Cardiac muscle cell (in vitro differentiated cells and primary cell): ENCODE data around the gene SH3BGRL3. TPM values are rescaled to one million over a fixed set of nuclear protein-coding genes. Genes with fewer than 3 reads are reported as not detected.
"Not testable (repeated sequence)": the region's sequence is repeated elsewhere in the genome, so short reads cannot be mapped to it uniquely, and the experiment has no call there.

Experiments
- DNase-seq, 2 donors: peaks; one replicate each; pipeline versions ENCODE4 v3.0.0 to v3.0.0-alpha.2; 2010 to 2017; ENCODE audit warnings: low read depth in 1 of 2, low spot score in 1 of 2
- H3K27ac ChIP-seq: fragments of 200-600 bp; sonication (generic); 2 replicates; pipeline ENCODE4 v1.5.1; 2016
- H3K27me3 ChIP-seq: fragments of 200-600 bp; sonication (generic); 2 replicates; pipeline ENCODE4 v1.6.0; 2016; ENCODE audit warnings: control low read depth
- H3K36me3 ChIP-seq: fragments of 200-600 bp; sonication (generic); 2 replicates; pipeline ENCODE4 v1.5.1; 2016; ENCODE audit warnings: control low read depth
- H3K4me1 ChIP-seq: fragments of 200-600 bp; sonication (generic); 2 replicates; pipeline ENCODE4 v1.8.1; 2017; ENCODE audit warnings: low read depth, mild to moderate bottlenecking, mixed run types
- H3K4me3 ChIP-seq: fragments of 200-600 bp; sonication (generic); 2 replicates; pipeline ENCODE4 v1.5.1; 2016; ENCODE audit warnings: mild to moderate bottlenecking
- H3K9me3 ChIP-seq: fragments of 200-600 bp; sonication (generic); 2 replicates; pipeline ENCODE4 v1.5.1; 2017; ENCODE audit warnings: low read depth, mild to moderate bottlenecking, control low read depth
- polyA plus RNA-seq: library from polyadenylated mRNA; unstranded; fragments of >200 nt; fragmentation: Nextera tagmentation; extraction: Ambion mirVana; gene quantifications from 2 replicates; pipeline ENCODE4 v1.2.1, GENCODE V29; 2016
- total RNA-seq: library from RNA; depleted of rRNA; stranded (reverse); fragments of >200 nt; gene quantifications from 2 replicates; pipeline ENCODE4 v1.2.3, GENCODE V29; 2016
- TF ChIP-seq, protein P1 (sequence below): IDR thresholded peaks from 2 replicates; pipeline ENCODE4 v1.5.1; 2012; ENCODE audit warnings: low read depth, mild to moderate bottlenecking, low read length

Gene SH3BGRL3
- total RNA-seq, result 23.0 and 32.9 TPM in 2 replicates
- polyA plus RNA-seq, result 93.4 and 119 TPM in 2 replicates

DNA sequence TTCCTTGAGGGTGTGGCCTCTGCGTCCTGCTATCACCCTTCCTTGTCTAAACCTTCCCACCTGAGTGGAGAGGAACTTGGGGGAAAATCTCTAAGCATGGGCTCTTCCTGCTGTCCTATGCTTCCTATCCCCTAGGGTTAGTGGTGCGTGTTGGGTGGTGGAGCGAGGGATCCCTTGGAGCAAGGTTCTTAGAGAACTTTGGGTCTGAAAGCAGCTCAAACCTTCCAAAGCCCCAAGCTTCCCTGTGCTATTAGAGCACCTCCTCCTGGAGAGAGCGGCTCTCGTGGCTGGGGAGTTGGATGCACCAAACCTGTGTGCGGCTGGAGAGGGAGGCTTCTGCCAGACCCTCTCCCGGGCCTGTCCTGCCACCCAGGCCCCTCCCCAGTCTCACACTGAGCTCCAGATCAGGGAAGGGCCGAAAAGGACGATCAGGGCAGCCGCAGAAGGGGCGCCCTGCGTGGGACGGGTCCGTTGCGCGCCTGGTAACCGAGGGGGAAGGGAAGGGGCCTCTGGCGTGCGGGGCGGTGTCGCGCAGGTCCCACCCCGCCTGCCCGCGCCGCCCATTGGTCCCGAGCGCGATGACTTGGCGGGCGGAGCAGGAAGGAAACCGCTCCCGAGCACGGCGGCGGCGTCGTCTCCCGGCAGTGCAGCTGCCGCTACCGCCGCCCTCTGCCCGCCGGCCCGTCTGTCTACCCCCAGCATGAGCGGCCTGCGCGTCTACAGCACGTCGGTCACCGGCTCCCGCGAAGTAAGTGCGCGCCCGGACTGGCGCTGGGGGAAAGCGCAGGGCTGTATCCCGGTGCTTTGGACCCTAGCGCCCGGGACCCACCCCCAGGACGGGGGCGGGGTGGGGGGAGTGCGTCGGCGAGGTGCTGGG lies at the start of gene SH3BGRL3:
TSS of gene SH3BGRL3 (plus strand) at position 631 of the 877 bp plus-strand sequence. CDS start at position 701, 70 bp downstream.
- Histone ChIP-seq H3K4me1 (peaks cover 13% of the 10 kb centered on the region), H3K27me3 (no peaks in the 10 kb centered on the region), H3K27ac (peak within 1 kb of the TSS; percentile 49), H3K4me3 (peak within 1 kb of the TSS; percentile 84), H3K36me3 (peaks cover 17% of the 10 kb centered on the region), H3K9me3 (no peaks in the 10 kb centered on the region)
- peak; percentile 87 to 92 for DNase-seq
- TF ChIP-seq, protein P1, sequence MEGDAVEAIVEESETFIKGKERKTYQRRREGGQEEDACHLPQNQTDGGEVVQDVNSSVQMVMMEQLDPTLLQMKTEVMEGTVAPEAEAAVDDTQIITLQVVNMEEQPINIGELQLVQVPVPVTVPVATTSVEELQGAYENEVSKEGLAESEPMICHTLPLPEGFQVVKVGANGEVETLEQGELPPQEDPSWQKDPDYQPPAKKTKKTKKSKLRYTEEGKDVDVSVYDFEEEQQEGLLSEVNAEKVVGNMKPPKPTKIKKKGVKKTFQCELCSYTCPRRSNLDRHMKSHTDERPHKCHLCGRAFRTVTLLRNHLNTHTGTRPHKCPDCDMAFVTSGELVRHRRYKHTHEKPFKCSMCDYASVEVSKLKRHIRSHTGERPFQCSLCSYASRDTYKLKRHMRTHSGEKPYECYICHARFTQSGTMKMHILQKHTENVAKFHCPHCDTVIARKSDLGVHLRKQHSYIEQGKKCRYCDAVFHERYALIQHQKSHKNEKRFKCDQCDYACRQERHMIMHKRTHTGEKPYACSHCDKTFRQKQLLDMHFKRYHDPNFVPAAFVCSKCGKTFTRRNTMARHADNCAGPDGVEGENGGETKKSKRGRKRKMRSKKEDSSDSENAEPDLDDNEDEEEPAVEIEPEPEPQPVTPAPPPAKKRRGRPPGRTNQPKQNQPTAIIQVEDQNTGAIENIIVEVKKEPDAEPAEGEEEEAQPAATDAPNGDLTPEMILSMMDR, result peak; percentile 67

DNA sequence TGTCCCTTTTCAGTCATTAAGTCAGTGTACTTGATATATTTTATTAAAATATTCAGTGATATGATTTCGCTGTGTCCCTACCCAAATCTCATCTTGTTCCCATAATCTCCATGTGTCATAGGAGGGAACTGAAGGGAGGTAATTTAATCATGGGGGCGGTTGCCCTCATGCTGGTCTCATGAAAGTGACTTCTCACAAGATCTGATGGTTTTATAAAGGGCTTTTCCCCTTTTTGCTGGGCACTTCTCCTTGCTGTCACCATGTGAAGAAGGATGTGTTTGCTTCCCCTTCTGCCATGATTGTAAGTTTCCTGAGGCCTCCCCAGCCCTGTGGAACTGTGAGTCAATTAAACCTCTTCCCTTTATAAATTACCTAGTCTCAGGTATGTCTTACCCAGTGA lies 49.2 kb upstream of the SH3BGRL3 start:
- H3K9me3 ChIP-seq, H3K36me3 ChIP-seq, DNase-seq, H3K4me1 ChIP-seq, H3K27ac ChIP-seq, H3K27me3 ChIP-seq, H3K4me3 ChIP-seq: not testable (repeated sequence)

DNA sequence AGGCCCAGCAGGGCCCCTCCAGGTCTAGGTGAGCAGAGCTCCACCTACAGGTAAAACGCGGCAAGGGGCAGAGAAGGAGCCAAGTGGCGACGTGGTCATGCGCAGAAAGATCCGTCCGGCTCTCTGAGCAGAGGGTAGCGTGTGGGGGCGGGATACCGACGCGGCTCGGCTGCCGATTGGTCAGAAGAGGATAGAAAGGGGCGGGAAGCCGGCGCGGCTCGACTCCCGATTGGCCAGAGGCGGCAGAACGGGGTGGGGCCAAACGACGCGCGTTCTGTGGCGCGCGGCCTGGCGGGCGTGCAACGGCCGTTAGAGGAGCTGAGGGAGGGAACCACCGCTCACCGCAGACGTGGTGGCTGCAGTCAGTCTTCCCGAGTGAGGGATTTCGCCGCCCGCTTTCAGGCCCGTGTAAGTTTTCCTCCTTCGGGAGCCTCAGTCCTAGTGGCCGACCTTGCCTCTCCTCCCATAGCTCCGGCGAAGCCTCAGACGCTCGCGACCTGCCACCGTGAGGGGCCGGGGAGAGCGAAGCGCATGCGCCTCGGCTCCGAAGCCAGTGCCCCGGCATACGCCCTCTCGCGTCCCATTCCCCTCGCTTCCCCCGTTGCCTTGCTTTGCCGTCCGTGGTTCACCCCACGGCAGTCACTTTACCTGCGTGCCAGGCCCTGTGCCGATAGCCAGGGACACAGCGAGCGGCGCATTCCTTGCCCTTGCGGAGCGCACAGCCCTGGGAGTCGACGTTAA lies 45.8 kb upstream of the SH3BGRL3 start, which contains the start of gene CEP85:
TSS of gene CEP85 (plus strand) at position 298 of the 741 bp plus-strand sequence. CDS start 5,584 bp downstream, outside the sequence.
- Histone ChIP-seq H3K9me3 (no peaks in the 10 kb centered on the region), H3K4me3 (peak within 1 kb of the TSS; percentile 80), H3K27ac (peak within 1 kb of the TSS; percentile 87), H3K36me3 (no peaks in the 10 kb centered on the region), H3K27me3 (no peaks in the 10 kb centered on the region), H3K4me1 (peaks cover 5% of the 10 kb centered on the region)
- TF ChIP-seq, protein P1, result peak; percentile 89
- DNase-seq, result peak; percentile 99

DNA sequence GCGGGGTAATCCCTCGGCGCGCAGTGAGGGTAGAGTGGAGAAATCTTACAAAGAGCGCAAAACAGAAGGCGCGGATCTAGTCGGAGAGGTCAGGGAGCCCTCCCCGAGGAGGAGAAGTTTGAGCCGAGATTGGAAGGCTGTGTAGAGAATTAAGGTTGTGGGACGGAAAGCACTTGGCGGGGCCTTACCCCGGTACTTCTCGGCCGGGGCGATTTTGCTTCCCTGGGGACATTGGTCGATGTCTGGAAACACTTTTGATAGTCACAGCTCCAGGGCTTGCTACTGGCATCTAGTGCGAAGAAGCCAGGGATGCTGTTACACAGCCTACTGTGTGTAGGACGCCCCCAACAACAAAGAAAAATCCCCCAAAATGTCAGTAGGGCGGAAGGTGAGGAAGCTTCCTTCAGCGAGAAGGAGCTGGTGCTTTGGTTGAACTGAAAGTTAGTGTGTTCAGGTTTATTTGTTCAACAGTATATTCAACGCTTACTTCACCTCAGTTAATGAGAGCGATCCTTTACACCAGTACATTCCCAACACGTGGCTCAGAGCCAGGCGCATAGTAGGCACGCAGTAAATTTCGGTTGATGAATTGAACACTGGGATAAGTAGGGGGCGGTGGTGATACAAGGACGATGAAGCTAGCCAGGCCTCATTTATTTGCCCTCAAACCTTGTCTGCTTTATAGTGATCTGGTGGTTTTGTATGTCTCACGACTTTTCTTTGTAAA lies 45.1 kb upstream of the SH3BGRL3 start:
- peaks cover 5% of the 10 kb centered on the region for H3K4me1 ChIP-seq
- H3K36me3 ChIP-seq, result peaks cover 2% of the 10 kb centered on the region
- TF ChIP-seq, protein P1, result peak; percentile 10
- H3K9me3 ChIP-seq, result no peaks in the 10 kb centered on the region
- DNase-seq, result peak; percentile 21 to 24
- H3K27me3 ChIP-seq, result no peaks in the 10 kb centered on the region
- peak overlapping the region; percentile 87 for H3K27ac ChIP-seq
- H3K4me3 ChIP-seq, result peak overlapping the region; percentile 80

DNA sequence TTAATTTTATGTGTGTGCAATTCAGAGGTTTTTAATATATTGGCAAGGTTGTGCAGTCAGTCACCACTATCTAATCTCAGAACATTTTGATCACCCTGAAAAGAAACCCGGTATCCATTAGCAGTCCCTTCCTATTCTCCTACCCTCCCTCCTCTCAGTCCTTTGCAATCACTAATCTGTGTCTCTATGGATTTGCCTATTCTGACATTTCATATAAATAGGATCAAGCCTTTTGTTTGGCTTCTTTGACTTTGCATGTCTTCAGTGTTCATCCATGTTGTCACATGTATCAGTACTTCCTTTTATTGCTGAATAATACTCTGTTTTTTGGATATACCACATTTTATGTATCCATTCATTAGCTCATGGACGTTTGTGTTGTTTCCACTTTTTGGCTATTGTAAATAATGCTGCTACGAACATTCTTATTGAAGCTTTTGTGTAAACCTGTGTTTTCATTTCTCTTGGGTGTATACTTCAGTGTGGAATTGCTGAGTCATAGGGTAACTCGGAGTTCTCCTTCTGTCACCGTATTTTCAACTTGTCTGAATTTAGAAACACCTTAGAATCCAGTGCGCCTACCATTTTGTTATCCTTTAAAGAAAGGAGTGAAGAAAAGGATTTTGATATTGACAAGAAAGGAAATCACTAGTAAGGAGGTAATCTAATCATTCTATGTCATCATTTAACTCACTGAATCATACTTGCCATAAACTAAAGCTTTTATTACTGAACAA lies 42.5 kb upstream of the SH3BGRL3 start:
- Histone ChIP-seq H3K27me3 (no peaks in the 10 kb centered on the region), H3K36me3 (peaks cover 6% of the 10 kb centered on the region), H3K4me1 (peaks cover 5% of the 10 kb centered on the region), H3K4me3 (no peak overlapping the region), H3K9me3 (no peaks in the 10 kb centered on the region), H3K27ac (no peak overlapping the region)
- peak in 1 of 2 donors; percentile 40 for DNase-seq
- TF ChIP-seq, protein P1, result no peak
